Stomach (tissue), 9 donors: ENCODE data around the gene CERS6. TPM values are rescaled to one million over a fixed set of nuclear protein-coding genes. Genes with fewer than 3 reads are reported as not detected.
"Not testable (repeated sequence)": the region's sequence is repeated elsewhere in the genome, so short reads cannot be mapped to it uniquely, and the experiment has no call there.

Source experiments
- DNase-seq, 2 donors: peaks; one replicate each; pipeline versions ENCODE4 v3.0.0 to v3.0.0-alpha.2; 2013 to 2019
- H3K27ac ChIP-seq, 5 donors: fragments of 200-600 bp in 4 of 5; sonication (generic) in 4 of 5; one replicate each; pipeline ENCODE4 v1.5.1; 2013 to 2019; ENCODE audit warnings: mild to moderate bottlenecking in 1 of 5, moderate library complexity in 1 of 5
- H3K27me3 ChIP-seq, 3 donors: fragments of 200-600 bp; sonication (generic); one replicate each; pipeline ENCODE4 v1.5.1; 2017 to 2019; ENCODE audit warnings: mixed run types in 1 of 3
- H3K36me3 ChIP-seq, 4 donors: fragments of 200-600 bp; sonication (generic); 1 replicate in 3 of 4; 2 replicates in 1 of 4; pipeline ENCODE4 v1.5.1; 2016 to 2019
- H3K4me1 ChIP-seq, 4 donors: fragments of 200-600 bp; sonication (generic); one replicate each; pipeline ENCODE4 v1.5.1; 2016 to 2019
- H3K4me3 ChIP-seq, 4 donors: fragments of 200-600 bp; sonication (generic) in 3 of 4; one replicate each; pipeline ENCODE4 v1.5.1; 2016 to 2019; ENCODE audit warnings: mild to moderate bottlenecking in 1 of 4
- H3K9me3 ChIP-seq, 4 donors: fragments of 200-600 bp; sonication (generic); one replicate each; pipeline ENCODE4 v1.5.1; 2016 to 2019
- EP300 ChIP-seq: sonication (generic); formaldehyde crosslinking; IDR thresholded peaks from one replicate; pipeline ENCODE4 v1.6.1; 2017; ENCODE audit warnings: antibody characterized with exemption
- POLR2A ChIP-seq, 4 donors: fragments of 450-650 bp; IDR thresholded peaks; one replicate each; pipeline ENCODE4 v1.6.1; 2016; ENCODE audit warnings: antibody characterized with exemption in 4 of 4, control low read depth in 2 of 4, mild to moderate bottlenecking in 1 of 4, moderate library complexity in 1 of 4
- POLR2AphosphoS5 ChIP-seq, 3 donors: sonication (generic); formaldehyde crosslinking; IDR thresholded peaks; one replicate each; pipeline ENCODE4 v1.6.1; 2016; ENCODE audit warnings: antibody characterized with exemption in 3 of 3
- WGBS, 5 donors: extraction: QIAGEN DNeasy Blood & Tissue Kit in 3 of 5; methylation state at CpG; one replicate each; pipeline versions ENCODE4 v1.1.5 to v1.1.7; 2013 to 2018; 5-methylcytosine and 5-hydroxymethylcytosine counted together
- intact Hi-C: fragments of 100-400 bp; cut with DNase I; formaldehyde crosslinking; loops from one replicate; pipeline ENCODE4 v1.15.1; 2023; ENCODE audit warnings: low total_unique reads
- polyA plus RNA-seq, 3 donors: library from polyadenylated mRNA; stranded (reverse); fragments of 200-250 nt; gene quantifications; one replicate each; pipeline ENCODE4 v1.2.3, GENCODE V29; 2013
- total RNA-seq, 5 donors: library from RNA; depleted of rRNA; stranded (reverse); fragments of >200 nt; gene quantifications; one replicate each; pipeline versions ENCODE4 v1.1.0 to v1.2.3, GENCODE V29; 2014 to 2016
- TF ChIP-seq, protein P1 (sequence below), 7 experiments: fragments of 450-650 bp in 4 of 7; fragments of 200-600 bp in 3 of 7; sonication (generic) in 3 of 7; IDR thresholded peaks; one replicate each; pipeline ENCODE4 v1.5.1; 2016 to 2019; ENCODE audit warnings: antibody characterized with exemption in 7 of 7, control low read depth in 2 of 7, mild to moderate bottlenecking in 1 of 7
- donor health status: healthy with polysubstance abuse.
- donor health status: Bipolar disorder and iron deficiency.
- donor health status: healthy.

Gene CERS6
- total and polyA plus RNA-seq, 8 donors = 4.0 to 102 (median 53.2) TPM

DNA sequence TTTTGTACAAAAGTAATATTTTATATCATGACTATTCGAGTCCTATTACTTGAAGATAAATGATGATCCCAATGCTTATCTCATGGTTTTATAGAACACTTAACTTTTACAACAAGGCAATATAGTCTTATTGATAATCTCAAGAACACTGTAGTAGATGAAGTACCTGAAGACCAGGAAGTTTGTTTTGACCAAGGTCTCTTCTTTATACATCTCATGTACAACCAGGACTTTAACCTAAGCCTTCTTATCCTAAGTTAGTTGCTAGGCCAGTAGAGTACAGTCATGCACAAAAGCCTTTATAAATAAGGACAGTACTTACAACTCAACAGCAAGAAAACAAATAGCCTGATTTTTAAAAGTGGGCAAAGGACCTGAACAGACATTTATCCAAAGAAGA, 198.6 kb downstream of the CERS6 start:
- no peaks in the 10 kb centered on the region for H3K36me3 ChIP-seq
- H3K27me3 ChIP-seq = no peaks in the 10 kb centered on the region
- no peak for DNase-seq
- no peak overlapping the region for H3K4me3 ChIP-seq
- H3K27ac ChIP-seq = no peak overlapping the region
- intact Hi-C loops = no loop called here
- H3K9me3 ChIP-seq = no peaks in the 10 kb centered on the region
- TF ChIP-seq POLR2A (IDR thresholded peaks at IDR 0.05) = no peak
- no peak for TF ChIP-seq POLR2AphosphoS5 (IDR thresholded peaks at IDR 0.05)
- TF ChIP-seq, protein P1, sequence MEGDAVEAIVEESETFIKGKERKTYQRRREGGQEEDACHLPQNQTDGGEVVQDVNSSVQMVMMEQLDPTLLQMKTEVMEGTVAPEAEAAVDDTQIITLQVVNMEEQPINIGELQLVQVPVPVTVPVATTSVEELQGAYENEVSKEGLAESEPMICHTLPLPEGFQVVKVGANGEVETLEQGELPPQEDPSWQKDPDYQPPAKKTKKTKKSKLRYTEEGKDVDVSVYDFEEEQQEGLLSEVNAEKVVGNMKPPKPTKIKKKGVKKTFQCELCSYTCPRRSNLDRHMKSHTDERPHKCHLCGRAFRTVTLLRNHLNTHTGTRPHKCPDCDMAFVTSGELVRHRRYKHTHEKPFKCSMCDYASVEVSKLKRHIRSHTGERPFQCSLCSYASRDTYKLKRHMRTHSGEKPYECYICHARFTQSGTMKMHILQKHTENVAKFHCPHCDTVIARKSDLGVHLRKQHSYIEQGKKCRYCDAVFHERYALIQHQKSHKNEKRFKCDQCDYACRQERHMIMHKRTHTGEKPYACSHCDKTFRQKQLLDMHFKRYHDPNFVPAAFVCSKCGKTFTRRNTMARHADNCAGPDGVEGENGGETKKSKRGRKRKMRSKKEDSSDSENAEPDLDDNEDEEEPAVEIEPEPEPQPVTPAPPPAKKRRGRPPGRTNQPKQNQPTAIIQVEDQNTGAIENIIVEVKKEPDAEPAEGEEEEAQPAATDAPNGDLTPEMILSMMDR (IDR thresholded peaks at IDR 0.05) = no peak
- TF ChIP-seq EP300 = no peak
- H3K4me1 ChIP-seq = peaks cover 5 to 13% (median 8%) of the 10 kb centered on the region in 4 donors
- 93 to 100% (median 98%) methylated on average over 1 of the region's 1 CpG for WGBS, 5 donors

DNA sequence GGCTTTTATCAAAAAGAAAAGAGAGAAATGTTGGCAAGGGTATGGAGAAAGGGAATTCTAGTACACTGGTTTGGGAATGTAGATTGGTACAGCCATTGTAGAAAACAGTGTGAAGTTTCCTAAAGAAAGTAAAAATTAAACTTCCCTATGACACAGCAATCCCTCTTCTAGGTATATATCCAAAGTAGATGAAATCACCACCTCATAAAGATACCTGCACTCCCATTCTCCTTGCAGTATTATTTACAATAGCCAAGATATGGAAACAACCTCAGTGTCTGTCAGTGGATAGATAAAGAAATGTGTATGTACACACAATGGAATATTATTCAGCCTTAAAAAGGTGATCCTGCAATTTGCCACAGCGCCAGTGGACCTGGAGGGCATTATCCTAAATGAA, 199.1 kb downstream of the CERS6 start:
- H3K27me3 ChIP-seq = no peaks in the 10 kb centered on the region
- TF ChIP-seq POLR2A (IDR thresholded peaks at IDR 0.05) (no peak), POLR2AphosphoS5 (IDR thresholded peaks at IDR 0.05) (no peak)
- TF ChIP-seq, protein P1 (IDR thresholded peaks at IDR 0.05) = no peak
- H3K27ac ChIP-seq = no peak overlapping the region
- 82 to 100% (median 100%) methylated on average over 1 of the region's 1 CpG for WGBS, 5 donors
- peaks cover 4 to 13% (median 5%) of the 10 kb centered on the region in 4 donors for H3K4me1 ChIP-seq
- H3K36me3 ChIP-seq = no peaks in the 10 kb centered on the region
- H3K4me3 ChIP-seq = no peak overlapping the region
- no peaks in the 10 kb centered on the region for H3K9me3 ChIP-seq
- intact Hi-C loops = no loop called here
- no peak for DNase-seq

DNA sequence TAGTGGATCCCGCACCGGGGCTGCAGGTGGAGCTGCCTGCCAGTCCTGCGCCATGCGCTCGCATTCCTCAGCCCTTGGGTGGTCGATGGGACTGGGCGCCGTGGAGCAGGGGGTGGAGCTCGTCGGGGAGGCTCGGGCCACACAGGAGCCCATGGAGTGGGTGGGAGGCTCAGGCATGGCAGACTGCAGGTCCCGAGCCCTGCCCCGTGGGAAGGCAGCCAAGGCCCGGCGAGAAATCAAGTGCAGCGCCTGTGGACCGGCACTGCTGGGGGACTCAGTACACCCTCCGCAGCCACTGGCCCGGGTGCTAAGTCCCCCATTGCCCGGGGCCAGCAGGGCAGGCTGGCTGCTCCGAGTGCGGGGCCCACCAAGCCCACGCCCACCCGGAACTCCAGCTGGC, 201.3 kb downstream of the CERS6 start:
- WGBS, 5 donors = 94 to 98% (median 96%) methylated on average over 11 to 22 of the region's 24 CpGs
- H3K4me1 ChIP-seq = peaks cover 0 to 30% (median 3%) of the 10 kb centered on the region in 4 donors
- H3K27me3 ChIP-seq, H3K27ac ChIP-seq, H3K4me3 ChIP-seq, H3K9me3 ChIP-seq, H3K36me3 ChIP-seq, DNase-seq, intact Hi-C loops: not testable (repeated sequence)

DNA sequence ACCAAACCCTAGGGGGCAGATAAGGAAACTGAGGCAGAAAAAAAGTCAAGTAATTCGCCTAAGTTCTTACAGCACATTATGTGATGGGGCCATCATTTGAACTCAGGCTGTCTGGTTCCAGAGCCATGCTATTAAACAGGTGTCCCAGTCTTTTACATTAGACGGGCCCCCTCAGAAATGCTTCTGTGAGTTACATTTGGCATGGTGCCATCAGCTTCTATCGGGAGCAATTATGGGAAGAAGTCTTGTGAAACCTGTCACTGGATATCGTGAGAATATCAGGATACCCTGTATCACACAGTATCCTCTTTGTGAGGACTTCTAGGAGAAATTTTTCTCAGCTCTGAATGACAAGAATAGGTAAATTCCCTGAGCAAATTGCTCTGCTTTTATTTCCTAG, 202.6 kb downstream of the CERS6 start:
- H3K27me3 ChIP-seq = no peaks in the 10 kb centered on the region
- H3K27ac ChIP-seq = peak overlapping the region in 1 of 5 donors; percentile 8
- H3K4me3 ChIP-seq = no peak overlapping the region
- TF ChIP-seq, protein P1 (IDR thresholded peaks at IDR 0.05) = no peak
- TF ChIP-seq POLR2A (IDR thresholded peaks at IDR 0.05) (no peak), EP300 (no peak), POLR2AphosphoS5 (IDR thresholded peaks at IDR 0.05) (no peak)
- DNase-seq = no peak
- WGBS, 5 donors = 61 to 82% (median 72%) methylated on average over 4 of the region's 4 CpGs
- intact Hi-C loops = no loop called here
- peaks cover 0 to 35% (median 4%) of the 10 kb centered on the region in 4 donors for H3K4me1 ChIP-seq
- no peaks in the 10 kb centered on the region for H3K9me3 ChIP-seq
- H3K36me3 ChIP-seq = no peaks in the 10 kb centered on the region

DNA sequence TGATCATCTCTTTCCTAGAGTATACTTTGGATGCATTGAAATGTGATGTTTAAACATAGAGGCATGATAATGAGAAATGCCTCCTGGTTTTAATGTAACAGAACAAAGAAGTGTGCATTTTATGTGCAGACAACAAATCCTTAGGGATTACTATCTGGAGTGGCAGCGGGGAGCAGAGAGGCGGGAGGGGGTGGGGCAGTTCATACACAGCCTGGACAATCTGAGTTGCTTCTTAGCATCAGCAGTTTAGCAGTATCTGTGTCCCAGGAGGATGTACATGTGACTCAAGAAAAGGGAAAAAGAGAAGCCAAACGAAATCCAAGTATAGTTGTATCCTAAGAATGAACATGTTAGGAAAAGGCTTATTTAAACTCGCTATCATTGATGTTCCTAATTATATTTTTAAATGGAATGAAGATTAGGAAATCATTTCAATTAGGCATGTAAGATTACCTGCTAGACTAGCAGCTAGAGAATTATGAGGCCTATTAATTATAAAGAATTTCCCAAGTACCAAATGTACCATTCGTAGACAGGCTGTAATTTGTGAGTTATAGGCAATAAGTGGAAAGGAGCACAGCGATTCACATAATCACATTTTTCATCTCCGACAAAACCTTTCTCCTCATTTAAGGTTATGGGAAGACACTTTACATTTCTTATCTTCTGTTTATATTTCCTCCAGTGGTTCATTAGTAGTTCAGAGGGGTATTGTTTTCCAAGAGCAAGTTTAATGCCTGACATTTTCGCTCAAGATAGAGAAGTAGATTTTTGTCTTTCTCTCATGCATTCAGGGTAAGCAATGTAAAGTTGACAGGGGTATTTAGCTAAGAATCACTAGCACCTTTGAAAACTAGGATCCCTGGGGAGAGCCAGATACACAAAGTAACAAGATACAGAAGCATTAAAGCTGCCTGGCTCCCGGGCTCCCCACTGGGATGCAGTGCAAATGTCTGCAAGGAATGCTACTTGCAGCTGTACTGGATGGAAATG, 205.1 kb downstream of the CERS6 start:
- Histone ChIP-seq H3K9me3 (no peaks in the 10 kb centered on the region), H3K4me3 (no peak overlapping the region), H3K36me3 (no peaks in the 10 kb centered on the region), H3K4me1 (peaks cover 0 to 49% (median 6%) of the 10 kb centered on the region in 4 donors), H3K27ac (peak overlapping the region in 1 of 5 donors; percentile 15), H3K27me3 (no peaks in the 10 kb centered on the region)
- 68 to 76% (median 73%) methylated on average over 9 of the region's 9 CpGs for WGBS, 5 donors
- TF ChIP-seq POLR2A (IDR thresholded peaks at IDR 0.05) (no peak), POLR2AphosphoS5 (IDR thresholded peaks at IDR 0.05) (no peak), EP300 (no peak)
- TF ChIP-seq, protein P1 (IDR thresholded peaks at IDR 0.05) = no peak
- intact Hi-C loops = no loop called here
- peak in 1 of 2 donors; percentile 23 for DNase-seq
